ENCODE measurements around the gene MEIS2.

DNA sequence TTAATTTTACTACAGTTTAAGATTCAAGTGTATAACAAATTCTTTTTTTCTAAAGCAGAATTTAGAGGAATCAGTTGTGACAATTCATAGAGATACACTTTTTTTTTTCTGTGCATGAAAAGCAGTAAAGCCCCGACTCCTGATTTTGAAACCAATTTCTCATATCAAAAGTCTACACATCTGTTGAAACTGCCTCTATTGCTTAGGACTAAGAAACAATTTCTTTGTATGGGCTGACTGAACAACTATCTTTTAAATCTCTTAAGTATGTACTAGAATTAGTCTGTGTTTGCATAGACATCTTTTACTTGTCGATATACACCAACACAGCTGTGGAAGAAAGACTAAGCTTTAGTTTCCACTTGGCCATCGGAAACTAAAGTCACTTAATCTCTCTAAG lies 127.6 kb downstream of the MEIS2 start:
- TF ChIP-seq, protein P1, sequence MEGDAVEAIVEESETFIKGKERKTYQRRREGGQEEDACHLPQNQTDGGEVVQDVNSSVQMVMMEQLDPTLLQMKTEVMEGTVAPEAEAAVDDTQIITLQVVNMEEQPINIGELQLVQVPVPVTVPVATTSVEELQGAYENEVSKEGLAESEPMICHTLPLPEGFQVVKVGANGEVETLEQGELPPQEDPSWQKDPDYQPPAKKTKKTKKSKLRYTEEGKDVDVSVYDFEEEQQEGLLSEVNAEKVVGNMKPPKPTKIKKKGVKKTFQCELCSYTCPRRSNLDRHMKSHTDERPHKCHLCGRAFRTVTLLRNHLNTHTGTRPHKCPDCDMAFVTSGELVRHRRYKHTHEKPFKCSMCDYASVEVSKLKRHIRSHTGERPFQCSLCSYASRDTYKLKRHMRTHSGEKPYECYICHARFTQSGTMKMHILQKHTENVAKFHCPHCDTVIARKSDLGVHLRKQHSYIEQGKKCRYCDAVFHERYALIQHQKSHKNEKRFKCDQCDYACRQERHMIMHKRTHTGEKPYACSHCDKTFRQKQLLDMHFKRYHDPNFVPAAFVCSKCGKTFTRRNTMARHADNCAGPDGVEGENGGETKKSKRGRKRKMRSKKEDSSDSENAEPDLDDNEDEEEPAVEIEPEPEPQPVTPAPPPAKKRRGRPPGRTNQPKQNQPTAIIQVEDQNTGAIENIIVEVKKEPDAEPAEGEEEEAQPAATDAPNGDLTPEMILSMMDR (conservative IDR thresholded peaks at IDR 0.05 in 1 of 2, IDR thresholded peaks at IDR 0.05 in 1 of 2; ENCODE audit: extremely low read depth in 1 of 2, insufficient read depth in 1 of 2, low read depth in 1 of 2, low read length in 2 of 2): no peak
- no peak for TF ChIP-seq EZH2 (IDR thresholded peaks at IDR 0.05; ENCODE audit: borderline replicate concordance, low read length)
